ENCODE results near the gene UQCC2.

Gene UQCC2

GRCh38 chr6:33677143-33677660 is 34.3 kb downstream of the UQCC2 start:
- no peaks in the 10 kb centered on the region for H3K27me3 Mint-ChIP-seq
- no peak for ATAC-seq
- no peak for DNase-seq
- H3K4me3 Mint-ChIP-seq, result no peak overlapping the region
- peaks cover 36% of the 10 kb centered on the region for H3K36me3 Mint-ChIP-seq (ENCODE audit: low read depth)
- H3K27ac Mint-ChIP-seq, result no peak overlapping the region
- no peaks in the 10 kb centered on the region for H3K4me1 Mint-ChIP-seq
- no peaks in the 10 kb centered on the region for H3K9me3 Mint-ChIP-seq

- Mint-ChIP-seq H3K4me1 (no peaks in the 10 kb centered on the region), H3K27ac (no peak overlapping the region), H3K9me3 (no peaks in the 10 kb centered on the region), H3K27me3 (no peaks in the 10 kb centered on the region), H3K4me3 (no peak overlapping the region), H3K36me3 (ENCODE audit: low read depth) (peaks cover 40% of the 10 kb centered on the region)
- ATAC-seq (no peak), DNase-seq (no peak)
Observed at GRCh38 chr6:33676416-33677142, 34.9 kb downstream of the UQCC2 start.

- H3K27ac Mint-ChIP-seq, result no peak overlapping the region
- no peaks in the 10 kb centered on the region for H3K27me3 Mint-ChIP-seq
- ATAC-seq (no peak), DNase-seq (no peak)
- peaks cover 38% of the 10 kb centered on the region for H3K36me3 Mint-ChIP-seq (ENCODE audit: low read depth)
- no peaks in the 10 kb centered on the region for H3K9me3 Mint-ChIP-seq
- H3K4me1 Mint-ChIP-seq, result no peaks in the 10 kb centered on the region
- H3K4me3 Mint-ChIP-seq, result no peak overlapping the region
Observed at GRCh38 chr6:33675968-33676367, 35.5 kb downstream of the UQCC2 start.

- Mint-ChIP-seq H3K4me3 (no peak overlapping the region), H3K4me1 (no peaks in the 10 kb centered on the region), H3K27ac (no peak overlapping the region), H3K9me3 (no peaks in the 10 kb centered on the region), H3K36me3 (ENCODE audit: low read depth) (peaks cover 32% of the 10 kb centered on the region), H3K27me3 (no peaks in the 10 kb centered on the region)
- ATAC-seq (no peak), DNase-seq (no peak)
Observed at GRCh38 chr6:33673851-33674250, 37.6 kb downstream of the UQCC2 start.

GRCh38 chr6:33672808-33673207 is 38.7 kb downstream of the UQCC2 start:
- Mint-ChIP-seq H3K27ac (no peak overlapping the region), H3K4me3 (no peak overlapping the region), H3K27me3 (no peaks in the 10 kb centered on the region), H3K36me3 (ENCODE audit: low read depth) (peaks cover 34% of the 10 kb centered on the region), H3K4me1 (no peaks in the 10 kb centered on the region), H3K9me3 (no peaks in the 10 kb centered on the region)
- ATAC-seq, result no peak
- DNase-seq, result no peak

- H3K36me3 Mint-ChIP-seq (ENCODE audit: low read depth), result peaks cover 32% of the 10 kb centered on the region
- ATAC-seq (no peak), DNase-seq (no peak)
- H3K27me3 Mint-ChIP-seq, result no peaks in the 10 kb centered on the region
- no peak overlapping the region for H3K4me3 Mint-ChIP-seq
- H3K27ac Mint-ChIP-seq, result no peak overlapping the region
- H3K4me1 Mint-ChIP-seq, result no peaks in the 10 kb centered on the region
- H3K9me3 Mint-ChIP-seq, result no peaks in the 10 kb centered on the region
Observed at GRCh38 chr6:33671744-33672072, 39.8 kb downstream of the UQCC2 start.

- Mint-ChIP-seq H3K27ac (no peak overlapping the region), H3K27me3 (no peaks in the 10 kb centered on the region), H3K9me3 (no peaks in the 10 kb centered on the region), H3K36me3 (ENCODE audit: low read depth) (peaks cover 34% of the 10 kb centered on the region), H3K4me1 (no peaks in the 10 kb centered on the region), H3K4me3 (no peak overlapping the region)
- DNase-seq (no peak), ATAC-seq (no peak)
Observed at GRCh38 chr6:33670971-33671743, 40.3 kb downstream of the UQCC2 start.

GRCh38 chr6:33670086-33670660 is 41.3 kb downstream of the UQCC2 start:
- no peaks in the 10 kb centered on the region for H3K4me1 Mint-ChIP-seq
- DNase-seq (no peak), ATAC-seq (no peak)
- H3K4me3 Mint-ChIP-seq, result no peak overlapping the region
- H3K27me3 Mint-ChIP-seq, result no peaks in the 10 kb centered on the region
- no peaks in the 10 kb centered on the region for H3K9me3 Mint-ChIP-seq
- no peak overlapping the region for H3K27ac Mint-ChIP-seq
- H3K36me3 Mint-ChIP-seq (ENCODE audit: low read depth), result peaks cover 34% of the 10 kb centered on the region

GRCh38 chr6:33668914-33669313 is 42.6 kb downstream of the UQCC2 start:
- H3K27me3 Mint-ChIP-seq, result no peaks in the 10 kb centered on the region
- H3K4me3 Mint-ChIP-seq, result no peak overlapping the region
- H3K9me3 Mint-ChIP-seq, result no peaks in the 10 kb centered on the region
- peaks cover 31% of the 10 kb centered on the region for H3K36me3 Mint-ChIP-seq (ENCODE audit: low read depth)
- DNase-seq (no peak), ATAC-seq (no peak)
- no peak overlapping the region for H3K27ac Mint-ChIP-seq
- H3K4me1 Mint-ChIP-seq, result no peaks in the 10 kb centered on the region

GRCh38 chr6:33668328-33668727 is 43.2 kb downstream of the UQCC2 start:
- no peak for ATAC-seq
- H3K4me1 Mint-ChIP-seq, result no peaks in the 10 kb centered on the region
- no peaks in the 10 kb centered on the region for H3K27me3 Mint-ChIP-seq
- H3K4me3 Mint-ChIP-seq, result no peak overlapping the region
- no peak overlapping the region for H3K27ac Mint-ChIP-seq
- H3K9me3 Mint-ChIP-seq, result no peaks in the 10 kb centered on the region
- H3K36me3 Mint-ChIP-seq (ENCODE audit: low read depth), result peaks cover 30% of the 10 kb centered on the region
- DNase-seq, result no peak

GRCh38 chr6:33667776-33668175 is 43.7 kb downstream of the UQCC2 start:
- no peak overlapping the region for H3K4me3 Mint-ChIP-seq
- H3K9me3 Mint-ChIP-seq, result no peaks in the 10 kb centered on the region
- no peaks in the 10 kb centered on the region for H3K4me1 Mint-ChIP-seq
- H3K27me3 Mint-ChIP-seq, result no peaks in the 10 kb centered on the region
- peaks cover 28% of the 10 kb centered on the region for H3K36me3 Mint-ChIP-seq (ENCODE audit: low read depth)
- DNase-seq, result no peak
- H3K27ac Mint-ChIP-seq, result no peak overlapping the region
- ATAC-seq, result no peak

- Mint-ChIP-seq H3K4me3 (no peak overlapping the region), H3K27me3 (no peaks in the 10 kb centered on the region), H3K36me3 (ENCODE audit: low read depth) (peaks cover 28% of the 10 kb centered on the region), H3K27ac (no peak overlapping the region), H3K9me3 (no peaks in the 10 kb centered on the region), H3K4me1 (no peaks in the 10 kb centered on the region)
- DNase-seq, result no peak
- no peak for ATAC-seq
Observed at GRCh38 chr6:33667072-33667471, 44.4 kb downstream of the UQCC2 start.

- no peak for DNase-seq
- Mint-ChIP-seq H3K4me3 (no peak overlapping the region), H3K27me3 (no peaks in the 10 kb centered on the region), H3K27ac (no peak overlapping the region), H3K4me1 (no peaks in the 10 kb centered on the region), H3K9me3 (no peaks in the 10 kb centered on the region), H3K36me3 (ENCODE audit: low read depth) (peaks cover 22% of the 10 kb centered on the region)
- ATAC-seq, result no peak
Observed at GRCh38 chr6:33665957-33666356, 45.5 kb downstream of the UQCC2 start.

- Mint-ChIP-seq H3K9me3 (no peaks in the 10 kb centered on the region), H3K27me3 (no peaks in the 10 kb centered on the region), H3K4me3 (no peak overlapping the region), H3K4me1 (no peaks in the 10 kb centered on the region), H3K27ac (no peak overlapping the region), H3K36me3 (ENCODE audit: low read depth) (peaks cover 22% of the 10 kb centered on the region)
- DNase-seq (no peak), ATAC-seq (no peak)
Observed at GRCh38 chr6:33664506-33665057, 46.9 kb downstream of the UQCC2 start.
